Activated naive CD8-positive, alpha-beta T cell treated with anti-CD3 and anti-CD28 coated beads, Interleukin-2, amount 50 U/mL, for 16 hours (primary cell): ENCODE data around the gene KLF12.

ENCODE experiments used
- DNase-seq: peaks from one replicate; pipeline ENCODE4 v3.0.0-alpha.2; 2020; ENCODE audit warnings: low read depth, low spot score

The KLF12 gene

GRCh38 chr13:74135326-74136083 is 1.3 kb upstream of the KLF12 start:
- no peak for DNase-seq

DNA sequence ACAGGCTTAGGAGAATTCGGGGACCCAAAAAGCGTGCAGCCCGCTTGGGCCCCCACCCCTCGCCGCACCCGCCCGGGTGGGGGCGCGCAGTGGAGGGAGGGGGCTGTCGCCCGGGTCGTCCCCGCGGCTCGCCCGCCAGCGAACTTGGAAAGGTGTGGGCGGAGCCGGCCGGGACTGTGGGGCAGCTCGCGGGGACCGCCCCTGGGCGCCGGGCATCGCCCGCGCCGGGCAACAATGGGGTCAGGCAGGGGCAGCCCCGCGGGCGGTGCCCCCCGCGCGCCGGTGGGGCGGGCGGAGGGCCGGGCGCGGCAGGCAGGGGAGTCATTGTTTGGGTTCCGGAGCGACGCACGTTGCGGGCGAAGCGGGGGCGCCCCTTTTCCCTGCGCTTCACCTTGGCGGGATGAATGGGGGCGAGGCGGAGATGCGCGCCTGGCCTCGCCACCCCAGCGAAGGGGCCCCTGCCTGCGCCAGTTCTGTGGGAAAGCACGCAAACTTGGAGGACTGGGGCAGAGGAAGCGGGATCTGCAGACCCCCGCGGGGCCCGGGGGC is 647 bp upstream of the KLF12 start:
- no peak for DNase-seq

GRCh38 chr13:74133657-74134201 is 475 bp downstream of the KLF12 start:
- peak; percentile 76 for DNase-seq

GRCh38 chr13:74132776-74133656 is 1.2 kb downstream of the KLF12 start:
- no peak for DNase-seq

GRCh38 chr13:74132152-74132775 is 1.9 kb downstream of the KLF12 start:
- no peak for DNase-seq

GRCh38 chr13:74131227-74131626 is 3.0 kb downstream of the KLF12 start:
- DNase-seq, result no peak

DNA sequence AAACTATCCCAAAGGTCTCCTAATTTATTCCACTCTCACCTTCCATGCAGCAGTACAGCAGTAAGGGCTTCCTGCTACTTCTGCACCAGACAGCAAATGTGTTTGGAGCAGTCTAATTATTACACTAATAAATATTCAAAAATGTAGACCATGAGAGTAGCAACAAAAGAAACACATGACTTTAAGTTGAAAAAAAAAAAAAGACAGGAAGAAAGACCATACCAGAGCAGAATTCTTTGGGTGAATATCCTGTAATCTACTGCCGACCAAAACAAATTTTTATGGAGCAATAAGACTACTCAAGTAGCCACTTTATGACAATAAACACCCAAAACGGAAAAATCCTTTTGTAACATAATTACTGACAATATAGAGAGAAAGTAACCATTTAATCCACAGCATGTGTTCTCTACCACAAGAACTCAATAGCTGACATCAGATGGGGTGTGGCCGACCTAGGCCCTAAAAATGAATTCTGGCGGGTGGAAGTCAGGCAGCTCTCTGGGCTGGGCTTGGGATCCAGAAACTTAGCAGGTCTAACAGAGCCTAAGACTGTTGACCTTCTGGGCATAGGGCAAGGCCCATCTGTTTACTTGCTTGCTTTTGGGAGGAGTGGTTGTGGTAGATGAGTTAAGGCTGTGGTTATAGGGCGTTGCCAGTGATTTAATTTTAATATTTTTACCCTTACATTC is 4.6 kb downstream of the KLF12 start:
- no peak for DNase-seq

GRCh38 chr13:74128156-74128767 is 5.9 kb downstream of the KLF12 start:
- no peak for DNase-seq

DNA sequence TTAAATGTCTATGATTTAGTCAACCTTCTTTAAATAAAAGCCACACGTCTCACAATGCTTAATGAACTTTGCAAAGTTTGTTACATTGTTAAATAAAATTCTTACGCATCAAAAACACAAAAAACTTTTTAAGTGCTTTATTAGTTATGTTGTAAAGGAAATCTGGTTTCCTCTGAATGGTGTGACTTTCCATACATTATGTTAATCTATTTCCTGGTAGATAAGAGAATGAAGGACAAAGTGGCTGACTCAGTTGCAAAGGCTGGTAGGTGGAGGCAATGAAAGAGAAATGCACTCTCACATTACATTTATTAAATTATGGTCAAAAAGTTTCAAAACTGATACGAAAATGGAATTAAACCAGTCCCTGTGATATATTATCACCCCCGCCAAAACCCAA is 15.9 kb downstream of the KLF12 start:
- no peak for DNase-seq

- no peak for DNase-seq
These were observed 16.9 kb downstream of the KLF12 start for GRCh38 chr13:74117207-74117705.

GRCh38 chr13:74115133-74115532 is 19.1 kb downstream of the KLF12 start:
- DNase-seq, result no peak

DNA sequence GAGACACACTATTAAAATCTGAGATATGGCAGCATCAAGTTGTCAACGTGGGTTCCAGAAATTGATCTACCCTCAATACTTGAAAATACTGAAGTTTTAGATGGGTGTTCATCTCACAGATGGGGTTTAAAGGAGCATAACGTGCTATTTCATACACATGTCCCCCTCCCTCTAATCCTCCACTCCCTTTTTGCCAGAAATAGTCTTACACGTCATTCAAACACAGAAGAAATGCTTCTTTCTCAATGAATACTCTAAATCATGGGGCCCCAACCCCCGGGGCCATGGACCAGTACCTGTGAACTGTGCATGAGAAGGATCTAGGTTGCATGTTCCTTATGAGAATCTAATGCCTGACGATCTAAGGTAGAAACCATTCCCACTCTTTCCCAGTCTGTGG is 19.6 kb downstream of the KLF12 start:
- DNase-seq, result no peak

DNA sequence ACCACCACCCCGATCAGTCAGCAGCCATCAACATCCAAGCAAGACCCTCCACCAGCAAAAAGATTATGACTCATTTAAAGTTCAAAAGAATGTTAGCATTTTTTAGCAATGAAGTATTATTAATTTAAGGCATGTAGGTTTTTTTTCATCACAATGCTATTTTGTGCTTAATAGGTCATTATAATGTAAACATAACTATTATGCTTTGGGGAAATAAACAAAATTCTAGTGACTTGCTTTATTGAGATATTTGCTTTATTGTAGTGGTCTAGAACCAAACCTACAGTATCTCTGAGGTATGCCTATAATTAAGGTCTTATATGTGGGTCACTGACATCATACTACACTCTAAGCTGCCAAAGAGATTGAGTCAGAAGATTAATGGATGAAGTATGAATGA is 20.0 kb downstream of the KLF12 start:
- DNase-seq, result no peak

- DNase-seq, result no peak
These were observed 22.0 kb downstream of the KLF12 start for GRCh38 chr13:74111901-74112824.

DNA sequence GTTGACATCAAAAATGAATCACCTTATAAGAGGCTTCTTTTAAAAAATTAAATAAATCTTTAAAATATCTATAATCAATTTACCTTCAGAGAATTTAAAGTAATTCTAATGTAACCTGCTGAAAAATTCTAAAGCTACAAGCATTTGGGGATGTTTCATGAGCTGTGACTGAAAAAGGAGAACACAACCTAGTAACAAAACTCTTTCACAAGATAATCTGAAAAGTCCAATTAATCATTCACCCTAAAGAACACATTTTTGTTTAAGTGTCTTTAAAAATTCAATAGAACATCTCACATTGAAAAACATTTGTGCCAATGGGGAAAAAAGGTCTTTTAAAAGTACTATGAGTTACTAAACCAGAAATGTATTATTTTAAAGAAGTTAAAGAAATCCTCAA is 22.8 kb downstream of the KLF12 start:
- no peak for DNase-seq

DNA sequence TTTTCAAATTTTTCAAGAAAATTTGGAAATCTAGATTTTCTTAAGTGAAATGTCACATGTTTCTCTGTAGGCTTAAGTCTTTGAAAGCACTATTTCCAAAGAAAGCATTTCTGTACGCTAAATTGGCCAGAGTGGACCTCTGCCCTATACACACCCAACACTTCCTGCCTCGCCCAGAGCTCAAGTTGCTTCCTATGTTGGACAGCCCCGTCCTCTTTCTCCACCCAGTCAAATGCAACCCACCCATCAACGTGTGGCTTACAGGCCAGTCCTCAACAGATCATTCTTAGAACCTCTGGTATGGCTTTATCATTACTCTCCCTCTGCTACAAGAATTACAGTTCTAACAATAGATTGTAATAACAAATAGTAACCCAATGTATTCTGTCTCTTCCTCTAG is 24.2 kb downstream of the KLF12 start:
- no peak for DNase-seq

DNA sequence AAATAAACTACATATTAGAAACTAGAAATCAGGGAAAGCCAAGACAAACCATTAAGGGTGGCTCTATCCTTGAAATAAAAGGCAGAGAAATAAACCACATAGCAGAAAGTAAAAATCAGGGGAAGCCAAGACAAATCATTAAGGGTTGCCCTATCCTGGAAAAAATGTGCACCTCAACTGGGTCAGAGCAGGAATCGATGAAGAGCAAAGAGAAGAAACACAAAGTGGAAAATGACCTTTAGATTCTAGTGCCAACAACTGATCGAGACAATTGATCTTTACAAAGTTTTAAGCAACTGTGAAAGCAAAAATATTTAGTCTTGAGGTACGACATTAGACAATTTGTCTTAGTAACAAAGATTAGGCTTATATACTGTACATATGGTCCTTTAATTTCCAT is 26.6 kb downstream of the KLF12 start:
- DNase-seq, result no peak

GRCh38 chr13:74105871-74106270 is 28.3 kb downstream of the KLF12 start:
- no peak for DNase-seq

- DNase-seq, result no peak
These were observed 29.4 kb downstream of the KLF12 start for GRCh38 chr13:74104661-74105275.
